Measurements from ENCODE around the gene P4HB. TPM values are rescaled to one million over a fixed set of nuclear protein-coding genes. Genes with fewer than 3 reads are reported as not detected.
"Not testable (repeated sequence)": the region's sequence is repeated elsewhere in the genome, so short reads cannot be mapped to it uniquely, and the experiment has no call there.

Gene P4HB
- total and polyA plus RNA-seq, 2 experiments from 2014 or later = 206 to 620 TPM

GRCh38 chr17:81840826-81841778 is 19.2 kb downstream of the P4HB start (continued):
- TF ChIP-seq ZNF462 (CRISPR knock-in tag; IDR thresholded peaks at IDR 0.05) = no peak
- TF ChIP-seq JUNB (IDR thresholded peaks at IDR 0.05; ENCODE audit: unreplicated experiment) = no peak
- TF ChIP-seq STAT1 (IDR thresholded peaks at IDR 0.05; ENCODE audit: unreplicated experiment) = no peak
- no peak for TF ChIP-seq EZH2phosphoT487 (IDR thresholded peaks at IDR 0.05; ENCODE audit: unreplicated experiment)

- H3K27ac ChIP-seq (ENCODE audit: low read depth); DNase-seq (ENCODE audit: low spot score); H3K27me3 Mint-ChIP-seq (ENCODE audit: insufficient read depth, low read depth, poor library complexity); H3K9me3 Mint-ChIP-seq; H3K4me1 ChIP-seq (ENCODE audit: insufficient read depth); ATAC-seq; H4K20me1 ChIP-seq (replicated peaks; ENCODE audit: insufficient read depth); H3K27me3 ChIP-seq (ENCODE audit: insufficient read depth); H3K79me2 ChIP-seq (replicated peaks; ENCODE audit: insufficient read depth); H3K27ac Mint-ChIP-seq; H3K4me2 ChIP-seq; H2AFZ ChIP-seq; H3K4me3 Mint-ChIP-seq; H3K9me2 ChIP-seq (ENCODE audit: insufficient read depth); H3K4me1 Mint-ChIP-seq; H3K36me3 ChIP-seq (ENCODE audit: insufficient read depth); H3F3A ChIP-seq (replicated peaks; ENCODE audit: low read depth); H3K4me3 ChIP-seq: not testable (repeated sequence)
- peaks cover 17% of the 10 kb centered on the region for H3K36me3 Mint-ChIP-seq (ENCODE audit: low read depth)
These were observed 20.3 kb downstream of the P4HB start for GRCh38 chr17:81840059-81840458.

Measured in GM23338 (cell line).